ENCODE measurements around the gene S100A10. TPM values are rescaled to one million over a fixed set of nuclear protein-coding genes. Genes with fewer than 3 reads are reported as not detected.

Gene S100A10
- total RNA-seq, 1 donor from 2014 or later: 1,257 TPM

GRCh38 chr1:152029144-152029928 lies 35.7 kb upstream of the S100A10 start:
- no peak overlapping the region for H3K27ac ChIP-seq (ENCODE audit: low read depth, low read length)
- H2AFZ ChIP-seq (ENCODE audit: low read depth, low read length): no peak overlapping the region

GRCh38 chr1:152026895-152027294 lies 33.2 kb upstream of the S100A10 start:
- Histone ChIP-seq H3K27me3 (ENCODE audit: insufficient read depth, low read length) (peaks cover under 1% of the 10 kb centered on the region), H3K27ac (ENCODE audit: low read depth, low read length) (no peak overlapping the region), H3K9me3 (ENCODE audit: insufficient read depth, low read depth, low read length) (no peaks in the 10 kb centered on the region), H3K79me2 (ENCODE audit: insufficient read depth, low read length) (no peaks in the 10 kb centered on the region), H3K4me2 (ENCODE audit: low read length) (no peak overlapping the region), H3K9ac (ENCODE audit: low read length) (no peak overlapping the region), H2AFZ (ENCODE audit: low read depth, low read length) (no peak overlapping the region), H3K4me3 (ENCODE audit: insufficient read depth, low read depth, low read length) (no peak overlapping the region), H4K20me1 (ENCODE audit: insufficient read depth, low read length) (peaks cover 3% of the 10 kb centered on the region), H3K36me3 (ENCODE audit: insufficient read depth, low read length) (peaks cover 7% of the 10 kb centered on the region), H3K4me1 (ENCODE audit: insufficient read depth, low read length) (peaks cover 5% of the 10 kb centered on the region)
- peaks cover 3% of the 10 kb centered on the region for H3K9me3 Mint-ChIP-seq (ENCODE audit: unreplicated experiment)
- FAIRE-seq (no peak), DNase-seq (ENCODE audit: low read depth) (peak; percentile 42)
- peaks cover 19% of the 10 kb centered on the region for H3K36me3 Mint-ChIP-seq (ENCODE audit: low read depth, unreplicated experiment)
- no peak overlapping the region for H3K4me3 Mint-ChIP-seq (ENCODE audit: unreplicated experiment)
- peaks cover 17% of the 10 kb centered on the region for H3K4me1 Mint-ChIP-seq (ENCODE audit: low read depth, unreplicated experiment)
- TF ChIP-seq EZH2 (IDR thresholded peaks at IDR 0.05; ENCODE audit: insufficient read depth, low read length) (no peak), CTCF (IDR thresholded peaks at IDR 0.05; ENCODE audit: insufficient read depth, low read depth, low read length) (no peak)
- peaks cover 9% of the 10 kb centered on the region for H3K27me3 Mint-ChIP-seq (ENCODE audit: low read depth, unreplicated experiment)
- no peak overlapping the region for H3K27ac Mint-ChIP-seq (ENCODE audit: unreplicated experiment)

More at GRCh38 chr1:152029144-152029928, 35.7 kb upstream of the S100A10 start:
- TF ChIP-seq CTCF (IDR thresholded peaks at IDR 0.05; ENCODE audit: insufficient read depth, low read depth, low read length): no peak
- no peak for TF ChIP-seq EZH2 (IDR thresholded peaks at IDR 0.05; ENCODE audit: insufficient read depth, low read length)
- Mint-ChIP-seq H3K4me1 (ENCODE audit: low read depth, unreplicated experiment) (peaks cover 34% of the 10 kb centered on the region), H3K27me3 (ENCODE audit: low read depth, unreplicated experiment) (no peaks in the 10 kb centered on the region), H3K4me3 (ENCODE audit: unreplicated experiment) (peak overlapping the region; percentile 22), H3K27ac (ENCODE audit: unreplicated experiment) (peak overlapping the region; percentile 96), H3K9me3 (ENCODE audit: unreplicated experiment) (peaks cover 3% of the 10 kb centered on the region), H3K36me3 (ENCODE audit: low read depth, unreplicated experiment) (peaks cover 27% of the 10 kb centered on the region)
- no peak for FAIRE-seq
- Histone ChIP-seq H3K4me1 (ENCODE audit: insufficient read depth, low read length) (peaks cover 13% of the 10 kb centered on the region), H3K4me3 (ENCODE audit: insufficient read depth, low read depth, low read length) (no peak overlapping the region), H3K9ac (ENCODE audit: low read length) (no peak overlapping the region), H3K36me3 (ENCODE audit: insufficient read depth, low read length) (peaks cover 26% of the 10 kb centered on the region), H3K27me3 (ENCODE audit: insufficient read depth, low read length) (no peaks in the 10 kb centered on the region), H3K4me2 (ENCODE audit: low read length) (no peak overlapping the region), H3K9me3 (ENCODE audit: insufficient read depth, low read depth, low read length) (no peaks in the 10 kb centered on the region), H3K79me2 (ENCODE audit: insufficient read depth, low read length) (peaks cover 15% of the 10 kb centered on the region), H4K20me1 (ENCODE audit: insufficient read depth, low read length) (peaks cover 28% of the 10 kb centered on the region)
- DNase-seq (ENCODE audit: low read depth): no peak

GRCh38 chr1:152024223-152024622 lies 30.6 kb upstream of the S100A10 start:
- H3K9me3 ChIP-seq (ENCODE audit: insufficient read depth, low read depth, low read length): no peaks in the 10 kb centered on the region
- peaks cover 2% of the 10 kb centered on the region for H3K36me3 Mint-ChIP-seq (ENCODE audit: low read depth, unreplicated experiment)
- peaks cover 2% of the 10 kb centered on the region for H3K9me3 Mint-ChIP-seq (ENCODE audit: unreplicated experiment)
- no peaks in the 10 kb centered on the region for H4K20me1 ChIP-seq (ENCODE audit: insufficient read depth, low read length)
- H3K4me3 Mint-ChIP-seq (ENCODE audit: unreplicated experiment): no peak overlapping the region
- H3K4me2 ChIP-seq (ENCODE audit: low read length): no peak overlapping the region
- no peaks in the 10 kb centered on the region for H3K36me3 ChIP-seq (ENCODE audit: insufficient read depth, low read length)
- H2AFZ ChIP-seq (ENCODE audit: low read depth, low read length): no peak overlapping the region
- TF ChIP-seq EZH2 (IDR thresholded peaks at IDR 0.05; ENCODE audit: insufficient read depth, low read length) (no peak), CTCF (IDR thresholded peaks at IDR 0.05; ENCODE audit: insufficient read depth, low read depth, low read length) (no peak)
- no peaks in the 10 kb centered on the region for H3K79me2 ChIP-seq (ENCODE audit: insufficient read depth, low read length)
- H3K27ac Mint-ChIP-seq (ENCODE audit: unreplicated experiment): no peak overlapping the region
- H3K27me3 ChIP-seq (ENCODE audit: insufficient read depth, low read length): peaks cover 5% of the 10 kb centered on the region
- FAIRE-seq: no peak
- H3K4me1 ChIP-seq (ENCODE audit: insufficient read depth, low read length): peaks cover 5% of the 10 kb centered on the region
- DNase-seq (ENCODE audit: low read depth): no peak
- H3K9ac ChIP-seq (ENCODE audit: low read length): no peak overlapping the region
- H3K4me1 Mint-ChIP-seq (ENCODE audit: low read depth, unreplicated experiment): peaks cover 4% of the 10 kb centered on the region
- H3K27me3 Mint-ChIP-seq (ENCODE audit: low read depth, unreplicated experiment): peaks cover 11% of the 10 kb centered on the region
- H3K27ac ChIP-seq (ENCODE audit: low read depth, low read length): no peak overlapping the region
- no peak overlapping the region for H3K4me3 ChIP-seq (ENCODE audit: insufficient read depth, low read depth, low read length)

Data from astrocyte (in vitro differentiated cells and primary cell).